Left hindlimb (tissue), 1 donor: ENCODE data around the gene LINGO4.
"Not testable (repeated sequence)": the region's sequence is repeated elsewhere in the genome, so short reads cannot be mapped to it uniquely, and the experiment has no call there.

Experiments used
- DNase-seq: peaks from one replicate; pipeline ENCODE4 v3.0.0-alpha.2; 2018

Gene LINGO4

GRCh38 chr1:151813271-151813977 lies 8.2 kb upstream of the LINGO4 start:
- DNase-seq, result no peak

- no peak for DNase-seq
Measured at GRCh38 chr1:151811181-151811580, 6.0 kb upstream of the LINGO4 start.

GRCh38 chr1:151809985-151810556 lies 4.9 kb upstream of the LINGO4 start:
- no peak for DNase-seq

GRCh38 chr1:151809290-151809984 lies 4.2 kb upstream of the LINGO4 start:
- no peak for DNase-seq

- no peak for DNase-seq
Measured at GRCh38 chr1:151807766-151808165, 2.5 kb upstream of the LINGO4 start.

GRCh38 chr1:151807131-151807530 lies 1.9 kb upstream of the LINGO4 start:
- no peak for DNase-seq

- no peak for DNase-seq
Measured at GRCh38 chr1:151806170-151806569, 951 bp upstream of the LINGO4 start.

- DNase-seq, result no peak
Measured at GRCh38 chr1:151803915-151804314, 1.3 kb downstream of the LINGO4 start.

- DNase-seq, result no peak
Measured at GRCh38 chr1:151803164-151803563, 2.1 kb downstream of the LINGO4 start.

GRCh38 chr1:151802372-151802771 lies 2.8 kb downstream of the LINGO4 start:
- DNase-seq, result no peak

GRCh38 chr1:151801846-151802245 lies 3.4 kb downstream of the LINGO4 start:
- DNase-seq, result no peak

GRCh38 chr1:151801310-151801820 lies 3.9 kb downstream of the LINGO4 start:
- no peak for DNase-seq

- no peak for DNase-seq
Measured at GRCh38 chr1:151800830-151801229, 4.4 kb downstream of the LINGO4 start.

- DNase-seq, result no peak
Measured at GRCh38 chr1:151799179-151800022, 5.8 kb downstream of the LINGO4 start.

GRCh38 chr1:151798571-151798970 lies 6.6 kb downstream of the LINGO4 start:
- DNase-seq, result no peak

GRCh38 chr1:151790940-151791651 lies 14.1 kb downstream of the LINGO4 start:
- no peak for DNase-seq

- peak; percentile 99 for DNase-seq
Measured at GRCh38 chr1:151790071-151790939, 14.9 kb downstream of the LINGO4 start, which contains the start of gene TDRKH. TDRKH (minus strand) TSS chr1:151790500; CDS start chr1:151783022, 7,478 bp downstream.

- DNase-seq, result no peak
Measured at GRCh38 chr1:151787689-151788088, 17.5 kb downstream of the LINGO4 start.

- no peak for DNase-seq
Measured at GRCh38 chr1:151783796-151784195, 21.4 kb downstream of the LINGO4 start.

GRCh38 chr1:151782741-151783140 lies 22.5 kb downstream of the LINGO4 start:
- DNase-seq, result no peak

- not testable (repeated sequence) for DNase-seq
Measured at GRCh38 chr1:151782026-151782425, 23.2 kb downstream of the LINGO4 start.
